HG02885 (cell line): ENCODE results near the gene SRD5A1.
A peak's percentile ranks its signal among the peaks of the same experiment; 100 is the strongest.

ENCODE experiments used
- ATAC-seq: cut with Tn5 transposase; IDR thresholded peaks from one replicate; pipeline ENCODE4 v1.9.1; 2021; ENCODE audit warnings: mild to moderate bottlenecking; ENCODE audit not compliant: unreplicated experiment, poor library complexity

SRD5A1 gene

DNA sequence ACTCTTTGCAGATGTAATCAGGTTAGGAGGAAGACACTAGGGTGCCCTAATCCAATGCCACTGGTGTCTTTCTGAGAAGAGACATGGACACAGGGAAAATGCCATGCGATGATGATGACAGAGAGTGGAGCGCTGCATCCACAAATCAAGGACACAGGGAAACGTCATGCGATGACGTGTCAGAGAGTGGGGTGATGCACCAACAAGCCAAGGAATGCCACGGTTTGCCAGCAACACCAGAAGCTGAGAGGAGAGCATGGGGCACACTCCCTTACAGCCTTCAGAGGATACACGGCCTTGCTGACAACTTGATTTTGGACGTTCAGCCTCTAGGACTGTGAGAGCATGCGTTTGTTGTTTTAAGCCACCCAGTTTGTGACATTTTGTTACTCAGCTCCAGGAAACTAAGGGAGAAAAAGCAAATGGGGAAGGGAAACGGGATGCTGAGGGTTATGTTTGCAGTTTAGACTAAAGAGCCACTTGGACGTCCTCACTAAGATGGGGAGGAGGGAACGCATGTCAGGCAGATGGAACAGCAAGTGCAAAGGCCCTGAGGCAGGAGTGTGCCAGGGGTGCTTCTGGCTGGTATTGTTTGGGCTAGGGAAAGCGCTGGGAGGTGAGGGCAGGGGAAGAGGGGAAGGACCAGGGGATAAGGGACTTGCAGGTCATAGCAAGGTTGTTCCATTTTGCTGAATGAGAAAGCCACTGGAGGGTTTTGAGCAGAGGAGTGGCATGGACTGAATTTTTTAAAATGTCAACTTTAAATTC, 77.5 kb downstream of the SRD5A1 start:
- ATAC-seq: no peak

DNA sequence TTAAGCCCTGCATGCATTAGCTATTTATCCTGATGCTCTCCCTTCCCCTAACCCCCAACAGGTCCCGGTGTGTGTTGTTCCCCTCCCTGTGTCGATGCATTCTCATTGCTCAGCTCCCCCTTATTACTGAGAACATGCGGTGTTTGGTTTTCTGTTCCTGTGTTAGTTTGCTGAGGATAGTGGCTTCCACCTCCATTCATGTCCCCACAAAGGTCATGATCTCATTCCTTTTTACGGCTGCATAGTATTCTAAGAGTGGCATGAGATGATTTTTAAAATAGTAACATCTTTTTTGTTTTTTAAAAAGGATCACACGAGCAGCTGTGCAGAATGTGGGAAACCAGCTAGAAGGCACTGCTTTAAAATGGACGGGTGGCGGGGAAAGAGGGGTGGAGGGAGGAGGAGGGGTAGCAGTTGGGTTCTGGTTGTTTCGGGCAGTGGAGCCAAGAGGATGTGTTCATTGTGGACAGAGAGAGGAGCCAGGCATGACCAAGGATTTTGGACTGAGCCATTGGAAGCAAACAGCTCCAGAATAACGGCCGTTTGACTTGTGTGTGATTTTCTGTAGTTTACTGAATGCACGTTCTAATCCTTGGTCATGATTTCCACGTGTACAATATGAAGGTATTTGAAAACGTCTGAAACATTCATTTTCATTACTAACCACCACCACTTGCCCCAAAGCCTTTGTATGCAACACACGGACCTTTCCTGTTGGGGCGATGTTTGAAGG, 78.3 kb downstream of the SRD5A1 start:
- ATAC-seq: no peak

DNA sequence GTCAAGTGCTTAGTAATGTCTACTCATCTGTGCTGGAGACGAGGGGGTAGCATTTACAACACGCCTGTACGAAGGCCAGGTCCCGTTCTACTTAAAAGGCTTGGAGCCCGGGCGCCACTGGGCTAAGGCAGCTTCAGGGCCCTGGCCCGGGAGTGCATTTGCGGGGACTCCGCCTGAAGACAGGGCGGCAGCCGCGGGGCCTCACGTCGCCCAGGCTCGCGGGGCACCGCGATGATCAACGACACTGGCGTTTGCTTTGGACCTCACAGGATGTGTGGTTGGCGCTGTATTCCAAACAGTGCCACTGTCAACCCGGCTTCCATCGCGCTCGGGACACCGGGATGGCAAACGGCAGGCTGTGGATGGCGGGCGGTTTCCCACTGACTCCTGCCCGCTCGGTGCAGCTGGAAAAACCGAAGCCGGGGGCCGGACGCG, 78.9 kb downstream of the SRD5A1 start:
- ATAC-seq: peak; percentile 14

DNA sequence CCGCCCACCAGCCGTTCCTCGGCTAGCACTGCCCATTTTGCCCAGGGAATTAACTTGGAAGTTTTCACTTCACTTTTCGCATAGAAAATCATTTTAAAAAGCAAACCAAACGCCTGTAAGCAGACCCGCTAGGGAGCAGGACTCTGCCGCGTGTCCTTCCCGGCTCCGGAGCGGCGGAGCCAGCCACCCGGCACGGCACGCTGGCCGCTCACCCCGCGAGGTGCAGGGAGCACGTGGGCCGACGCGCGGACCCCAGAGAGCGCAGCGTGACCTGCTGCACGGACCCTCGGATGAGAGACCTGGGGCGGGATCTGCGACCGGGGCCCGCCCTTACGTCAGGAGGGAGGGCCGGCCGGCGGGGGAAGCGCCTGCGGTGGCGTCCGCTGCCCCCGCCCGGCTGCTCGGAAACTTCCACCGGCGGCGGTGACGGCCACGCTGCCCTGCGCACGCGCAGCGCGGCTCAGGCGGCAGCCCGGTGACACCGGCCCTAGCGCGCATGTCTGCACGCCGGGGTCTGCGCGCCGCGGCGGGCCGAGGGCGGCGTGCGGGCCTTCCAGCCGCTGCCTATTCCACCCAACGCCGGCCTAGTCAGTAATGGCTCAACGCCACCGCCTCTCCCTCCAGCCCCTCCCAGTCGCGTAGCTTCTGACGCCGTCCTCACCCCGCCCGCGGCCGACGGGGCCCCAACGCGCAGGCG, 79.5 kb downstream of the SRD5A1 start:
- ATAC-seq: peak; percentile 61

DNA sequence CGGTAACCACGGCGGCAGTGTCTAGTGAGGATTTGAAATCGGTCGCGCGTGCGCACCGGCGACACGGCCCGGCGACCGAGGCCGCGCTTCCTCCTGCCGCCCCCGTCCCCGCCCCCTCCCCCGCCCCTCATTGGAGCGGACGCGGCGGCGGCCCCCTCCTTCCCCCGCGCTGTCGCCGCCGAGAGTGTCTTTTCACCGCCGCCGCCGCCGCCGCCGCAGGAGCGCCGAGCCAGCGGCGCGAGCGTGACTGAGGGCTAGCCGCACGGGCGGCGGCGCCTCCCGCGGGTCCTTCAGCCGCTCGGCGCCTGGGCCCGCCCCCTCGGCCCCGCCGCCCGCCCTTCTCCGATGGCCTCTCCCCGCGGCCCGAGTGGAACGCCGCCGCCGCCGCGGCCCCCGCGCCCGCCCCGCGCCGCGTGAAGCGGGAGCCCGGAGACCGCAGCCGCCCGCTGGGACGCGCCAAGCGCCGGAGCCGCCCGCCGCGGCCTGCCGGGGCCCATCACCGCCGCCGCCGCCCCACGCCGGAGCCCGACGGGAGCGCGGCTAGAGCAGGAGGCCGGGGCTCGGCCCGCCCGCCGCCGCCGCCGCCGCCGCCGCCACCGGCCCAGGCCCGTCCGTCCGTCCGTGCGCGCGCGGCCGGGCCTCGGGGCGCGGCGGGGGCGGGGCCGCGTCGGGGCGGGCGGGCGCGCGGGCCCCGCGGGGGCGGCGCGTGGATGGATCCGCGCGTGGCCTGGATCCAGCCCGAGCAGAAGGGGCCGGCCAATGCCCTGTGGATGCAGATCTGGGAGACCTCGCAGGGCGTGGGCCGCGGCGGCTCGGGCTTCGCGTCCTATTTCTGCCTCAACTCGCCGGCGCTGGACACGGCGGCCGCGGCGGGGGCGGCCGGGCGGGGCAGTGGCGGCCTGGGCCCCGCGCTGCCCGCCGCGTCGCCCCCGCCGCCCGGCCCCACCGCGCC, 80.3 kb downstream of the SRD5A1 start, which contains the start of gene TENT4A:
TSS of gene TENT4A (plus strand) at position 159 of the 952 bp plus-strand sequence. CDS start at position 711, 552 bp downstream.
- peak; percentile 18 for ATAC-seq

DNA sequence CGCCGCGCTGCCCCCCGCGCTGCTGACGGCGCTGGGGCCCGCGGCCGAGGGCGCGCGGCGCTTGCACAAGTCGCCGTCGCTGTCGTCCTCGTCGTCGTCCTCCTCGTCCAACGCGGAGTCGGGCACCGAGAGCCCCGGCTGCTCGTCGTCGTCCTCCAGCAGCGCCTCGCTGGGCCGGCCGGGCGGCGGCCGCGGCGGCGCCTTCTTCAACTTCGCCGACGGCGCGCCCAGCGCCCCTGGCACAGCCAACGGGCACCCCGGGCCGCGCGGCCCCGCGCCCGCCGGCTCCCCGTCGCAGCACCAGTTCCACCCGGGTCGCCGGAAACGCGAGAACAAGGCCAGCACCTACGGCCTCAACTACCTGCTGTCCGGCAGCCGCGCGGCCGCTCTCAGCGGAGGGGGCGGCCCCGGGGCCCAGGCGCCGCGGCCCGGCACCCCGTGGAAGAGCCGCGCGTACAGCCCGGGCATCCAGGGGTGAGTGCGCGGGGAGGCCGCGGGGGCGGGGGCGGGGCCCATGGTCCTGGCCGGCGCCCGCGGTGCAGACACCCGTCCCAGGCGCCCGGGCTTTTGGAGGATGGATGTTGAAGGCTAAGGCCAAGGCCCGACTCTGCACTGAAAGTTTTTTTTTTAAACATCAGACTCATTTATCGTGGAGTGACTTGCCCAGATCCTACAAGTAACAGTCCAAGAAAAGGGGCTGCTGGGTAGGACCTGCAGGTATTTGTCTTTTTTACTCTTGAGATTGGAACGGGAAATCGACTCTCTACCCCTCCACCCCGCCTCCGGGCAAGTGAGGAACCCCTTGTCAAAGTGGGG, 81.2 kb downstream of the SRD5A1 start:
- ATAC-seq: no peak

DNA sequence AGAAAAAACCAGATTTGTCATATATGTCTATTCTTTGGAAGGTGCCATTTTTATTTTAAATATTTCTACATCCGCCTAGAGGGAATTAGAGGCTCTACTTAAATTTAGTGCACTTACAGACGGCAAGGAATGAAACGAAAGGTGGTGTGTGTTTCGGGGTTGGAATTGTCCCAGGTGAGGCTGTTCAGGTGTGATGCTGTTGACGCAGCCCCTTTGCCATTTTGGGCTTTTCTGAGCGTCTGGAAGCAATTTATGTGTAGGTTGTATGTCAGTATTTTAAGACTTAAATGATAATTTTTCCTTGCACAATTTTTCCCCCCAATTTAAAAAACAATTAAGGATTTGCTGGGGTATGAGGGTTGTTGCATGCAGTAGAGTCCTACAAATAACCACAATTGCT, 82.0 kb downstream of the SRD5A1 start:
- no peak for ATAC-seq

DNA sequence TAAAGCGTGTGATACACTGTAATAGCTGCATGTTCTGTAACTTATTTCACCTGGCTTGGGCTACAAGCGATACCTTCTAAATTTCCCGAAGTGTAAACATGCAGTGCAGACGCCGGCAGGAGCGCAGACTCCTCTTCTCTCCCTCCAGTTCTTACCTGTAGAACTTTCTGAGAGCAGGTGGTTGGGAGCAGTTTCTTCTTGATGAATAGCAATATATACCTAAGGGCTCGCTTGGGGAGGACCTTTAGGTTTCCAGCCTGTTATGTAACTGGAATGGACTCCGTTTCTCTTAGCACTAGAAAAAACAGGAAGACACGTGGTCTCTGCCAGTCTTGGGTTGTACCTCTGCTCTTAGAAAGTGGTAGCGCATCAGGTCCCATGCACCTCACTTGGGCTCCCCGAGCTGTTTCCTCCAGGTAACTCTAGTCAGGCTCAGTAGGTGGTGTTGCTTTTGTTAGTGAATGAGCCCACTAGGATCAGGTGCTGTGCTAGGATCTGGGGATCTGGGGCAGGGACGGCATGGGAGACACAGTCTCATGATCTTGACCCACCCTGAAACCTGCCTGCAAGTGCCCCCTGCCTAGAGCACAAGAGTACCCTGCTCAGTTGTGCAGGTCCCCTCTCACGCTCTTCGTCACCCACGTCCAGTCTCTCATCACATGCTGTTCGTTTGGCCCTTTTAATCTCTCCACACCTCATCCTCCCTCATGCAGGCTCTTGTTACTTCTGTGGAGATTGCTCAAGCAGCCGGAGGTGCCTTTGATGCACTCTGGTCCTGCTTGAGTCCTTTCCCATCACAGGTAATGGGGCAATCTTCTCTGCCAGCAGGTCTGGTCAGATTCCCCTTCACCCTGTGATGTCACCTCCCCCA, 82.8 kb downstream of the SRD5A1 start:
- no peak for ATAC-seq

DNA sequence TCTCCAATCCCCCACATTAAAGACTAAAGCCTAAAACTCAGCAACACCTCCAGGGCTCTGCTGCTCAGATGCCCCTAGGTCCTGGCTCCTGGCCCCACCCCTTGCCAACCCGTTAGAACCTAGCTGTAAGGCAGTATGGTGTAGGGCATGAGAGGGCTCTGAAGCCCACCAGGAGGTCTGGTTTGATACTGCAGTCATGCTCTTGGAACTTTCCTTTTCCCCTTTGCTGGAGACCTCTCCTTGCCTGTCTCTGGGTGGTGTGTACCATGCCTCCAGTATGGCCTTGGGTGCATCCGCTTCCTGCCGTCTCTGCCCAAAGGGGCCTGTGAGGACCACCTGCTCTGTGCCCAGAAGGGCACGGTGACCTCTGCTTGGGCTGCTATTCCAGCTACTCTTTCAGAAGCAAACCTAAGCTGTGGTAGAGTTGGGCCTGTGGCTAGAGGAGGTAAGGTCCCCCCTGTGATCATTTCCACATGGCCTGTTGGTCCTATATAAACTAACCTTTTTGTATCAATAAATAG, 83.4 kb downstream of the SRD5A1 start:
- no peak for ATAC-seq

DNA sequence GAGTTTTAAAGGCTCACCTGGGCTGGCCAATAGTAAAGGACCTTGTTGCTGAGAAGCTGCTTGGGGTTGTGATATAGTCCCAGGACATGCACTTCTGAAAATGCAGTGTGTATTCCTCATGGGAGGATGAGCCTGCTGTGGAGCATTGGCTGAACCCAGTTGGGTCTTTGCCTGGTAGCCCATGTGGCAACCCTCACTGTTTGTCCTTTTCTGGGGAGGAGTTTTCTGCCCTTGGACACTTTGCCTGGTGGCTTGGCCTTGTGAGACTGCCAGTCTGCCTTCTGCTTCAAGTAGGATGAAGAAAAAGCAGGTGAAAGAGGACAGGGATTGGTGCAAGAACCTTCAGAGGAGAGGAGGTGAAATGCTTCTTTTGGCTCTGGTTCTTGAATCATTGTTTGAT, 84.0 kb downstream of the SRD5A1 start:
- no peak for ATAC-seq

DNA sequence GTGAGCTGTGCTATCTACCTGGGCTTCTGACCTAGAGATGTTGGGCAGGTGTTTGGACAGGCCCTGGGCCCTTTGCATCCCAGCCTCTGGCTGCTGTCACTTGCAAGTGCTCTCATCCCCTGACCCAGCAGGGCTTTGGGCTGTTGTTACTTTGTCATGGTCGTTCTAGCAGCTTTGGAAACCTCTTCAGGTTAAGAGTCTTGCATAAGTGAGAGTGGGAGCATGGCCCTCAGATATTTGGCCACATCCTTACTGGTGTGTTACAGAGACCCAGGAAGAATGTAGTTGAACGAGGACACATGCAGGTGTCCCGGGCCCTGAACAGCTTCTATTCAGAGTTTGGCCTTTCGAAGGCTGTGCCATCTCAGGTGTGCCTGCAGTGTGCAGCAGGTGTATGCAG, 84.4 kb downstream of the SRD5A1 start:
- no peak for ATAC-seq

DNA sequence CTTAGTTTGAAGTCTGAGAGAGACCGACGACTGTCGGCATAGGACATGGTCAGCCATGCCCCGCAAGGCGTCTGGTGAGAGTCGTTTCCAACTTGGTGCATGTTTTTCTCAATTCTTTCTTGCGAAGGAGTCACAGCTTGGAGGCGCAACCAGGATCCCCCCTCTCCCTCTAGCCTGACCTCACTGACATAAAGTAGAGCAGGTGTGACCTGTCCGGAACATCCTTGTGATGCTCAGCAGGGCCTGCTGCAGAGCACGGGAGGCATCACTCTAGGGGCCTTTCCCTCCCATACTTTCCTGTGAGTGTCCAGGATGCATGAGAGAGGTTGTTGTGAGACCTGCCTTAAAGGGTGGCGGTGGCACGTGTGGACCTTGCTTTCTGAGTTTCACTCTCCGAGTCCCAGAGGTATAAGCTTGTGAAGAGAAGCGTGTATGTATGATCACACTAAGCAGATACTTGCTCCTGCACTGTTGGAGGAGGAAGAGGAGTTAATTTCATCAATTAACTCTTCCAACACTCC, 85.0 kb downstream of the SRD5A1 start:
- ATAC-seq: no peak

DNA sequence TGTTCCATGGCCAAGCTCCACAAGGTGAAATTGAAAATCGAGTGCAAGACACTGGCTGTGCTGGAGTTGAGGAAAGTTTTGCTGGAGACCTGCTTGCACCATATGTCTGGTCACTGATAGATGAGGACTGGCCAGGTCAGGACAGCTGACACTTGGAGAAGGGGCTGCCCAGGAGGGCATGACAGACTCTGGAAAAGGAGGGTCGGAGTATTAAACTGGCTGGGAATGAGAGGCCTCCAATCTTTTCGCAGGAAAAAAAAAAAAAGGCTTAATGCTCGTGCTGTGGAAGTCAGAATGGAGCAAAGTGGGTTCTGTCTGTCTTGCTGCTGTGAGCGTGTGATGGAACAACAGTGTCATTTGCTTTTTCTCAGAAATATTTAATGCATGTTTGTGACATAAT, 85.5 kb downstream of the SRD5A1 start:
- no peak for ATAC-seq

DNA sequence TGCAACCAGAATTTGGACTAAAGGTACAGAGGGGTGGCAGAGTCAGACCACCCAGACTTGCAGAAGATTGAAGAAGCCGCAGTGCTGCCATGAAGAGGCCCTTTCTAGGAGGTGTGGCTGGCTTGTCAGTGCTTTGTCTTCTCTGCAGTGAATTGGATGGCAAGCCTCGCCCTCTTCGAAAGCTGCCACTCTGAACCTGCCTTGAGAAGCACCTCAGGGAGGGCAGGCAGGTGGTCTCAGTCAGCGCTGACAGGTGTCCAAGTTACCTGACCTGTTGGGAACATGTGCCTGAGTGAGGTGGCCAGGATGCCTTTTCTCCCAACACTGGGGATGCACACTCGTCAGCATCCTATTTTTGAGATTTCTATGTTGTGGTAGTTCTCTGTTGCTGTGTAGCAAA, 86.2 kb downstream of the SRD5A1 start:
- ATAC-seq: no peak

DNA sequence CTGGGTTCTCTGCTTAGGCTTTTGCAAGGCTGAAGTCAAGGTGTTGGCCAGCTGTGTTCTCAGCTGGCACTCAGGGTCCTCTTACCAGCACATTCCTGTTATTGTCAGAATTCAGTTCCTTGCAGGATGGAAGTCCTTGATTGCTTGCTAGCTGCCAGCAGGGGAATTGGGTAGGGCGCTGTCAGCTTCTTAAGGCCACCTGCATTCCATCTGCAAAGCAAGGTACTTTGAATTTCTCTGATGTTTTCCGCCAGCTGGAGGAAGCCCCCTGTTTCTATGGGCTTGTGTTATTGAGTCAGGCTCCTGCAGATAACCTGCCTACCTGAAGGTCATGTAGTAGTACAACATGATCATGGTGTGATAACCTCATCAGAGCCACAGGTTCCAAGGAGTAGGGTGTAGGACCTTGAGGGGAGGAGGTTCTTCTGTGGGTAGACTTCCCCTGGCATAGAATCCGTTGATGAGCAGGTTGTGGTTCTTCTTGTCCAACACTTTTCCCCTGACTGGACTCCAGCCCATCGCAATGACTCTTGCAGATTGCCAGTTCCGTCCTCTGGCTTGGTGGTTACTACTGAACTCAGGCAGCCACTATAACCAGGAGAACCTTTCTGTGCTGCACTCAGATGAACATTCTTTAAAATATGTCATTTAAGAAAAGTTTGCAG, 86.8 kb downstream of the SRD5A1 start:
- ATAC-seq: no peak

DNA sequence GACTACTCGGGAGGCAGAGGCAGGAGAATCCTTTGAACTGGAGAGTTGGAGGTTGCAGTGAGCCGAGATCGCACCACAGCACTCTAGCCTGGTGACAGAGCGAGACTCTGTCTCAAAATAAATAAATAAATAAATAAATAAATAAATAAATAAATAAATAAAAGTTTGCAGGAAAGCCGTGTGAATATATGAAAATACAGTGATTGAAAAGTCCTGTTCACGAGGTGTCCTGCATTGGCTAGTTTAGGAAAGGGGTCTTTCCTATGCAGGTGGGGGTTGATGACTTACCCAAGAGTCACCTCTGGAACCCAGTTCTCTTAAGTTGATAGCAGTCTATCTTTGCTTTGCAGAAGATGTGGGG, 87.3 kb downstream of the SRD5A1 start:
- no peak for ATAC-seq

DNA sequence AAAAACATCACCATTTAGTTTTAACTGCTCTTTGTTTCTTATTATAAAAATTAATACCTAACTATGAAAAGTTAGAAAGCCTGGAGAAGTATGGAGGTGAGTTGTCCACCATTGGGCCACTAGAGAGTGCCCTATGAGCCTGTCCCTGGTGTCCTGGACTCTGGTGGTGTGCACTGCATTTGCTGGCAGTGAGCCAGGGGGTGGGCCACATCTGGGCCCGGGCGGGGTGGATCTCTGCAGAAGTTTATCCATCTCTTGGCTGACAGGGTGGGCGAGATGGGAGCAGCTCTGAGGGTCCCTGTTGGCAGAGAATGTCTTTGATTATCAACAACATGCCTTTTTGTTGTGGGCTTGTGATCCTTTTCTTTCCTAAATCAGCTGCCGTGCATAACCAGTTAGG, 88.2 kb downstream of the SRD5A1 start:
- no peak for ATAC-seq
